ENCODE measurements around the gene MCM7. TPM values are rescaled to one million over a fixed set of nuclear protein-coding genes. Genes with fewer than 3 reads are reported as not detected.
"Not testable (repeated sequence)": the region's sequence is repeated elsewhere in the genome, so short reads cannot be mapped to it uniquely, and the experiment has no call there.

Gene MCM7
- total RNA-seq: 10 to 100 TPM; 31.8 to 67.3 (median 63.1) TPM

DNA sequence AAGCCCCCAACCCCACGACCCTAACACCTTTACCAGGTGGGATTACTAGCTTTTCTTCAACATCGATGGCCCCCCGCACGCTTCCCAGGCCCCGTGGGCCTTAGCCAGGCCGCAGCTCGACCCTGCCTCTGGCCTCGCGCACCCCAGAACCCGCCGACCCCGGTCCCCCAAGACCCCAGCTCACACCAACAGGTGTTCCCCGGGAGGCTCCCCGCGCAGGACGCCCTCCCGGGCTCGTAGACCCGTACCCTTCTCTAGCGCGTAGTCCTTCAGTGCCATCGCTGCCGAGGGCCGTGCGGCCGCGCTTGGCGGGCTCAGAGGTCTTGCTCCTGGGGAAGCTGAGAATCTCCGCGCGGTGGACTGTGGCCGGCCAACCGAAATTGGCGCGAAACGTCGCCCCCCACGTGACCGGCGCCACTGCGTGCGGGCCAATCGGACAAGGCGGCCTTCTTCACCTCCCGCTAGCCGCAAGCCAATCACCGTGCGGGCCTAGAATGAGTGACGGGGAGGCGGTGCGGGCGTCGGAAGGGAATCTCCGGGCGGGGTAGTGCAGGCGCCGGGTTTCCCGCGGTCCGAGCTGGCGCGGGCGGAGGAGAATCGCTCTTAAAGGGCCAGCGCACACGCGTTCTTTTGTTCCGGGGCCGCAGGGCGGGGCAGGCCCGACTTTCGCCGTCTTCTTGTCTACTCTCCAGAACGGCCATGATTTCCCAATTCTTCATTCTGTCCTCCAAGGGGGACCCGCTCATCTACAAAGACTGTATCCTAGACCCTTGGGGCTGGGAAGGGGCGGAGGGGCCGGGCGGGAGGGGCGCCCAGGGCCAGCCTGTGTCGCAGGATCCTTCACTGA lies at the start of gene MCM7, which contains the start of gene AP4M1:
TSS of gene MCM7 (minus strand) at position 382 of the 847 bp plus-strand sequence. CDS start at position 279, 103 bp downstream.
TSS of gene AP4M1 (plus strand) at position 628 of the 847 bp plus-strand sequence. CDS start at position 700, 72 bp downstream.
- Histone ChIP-seq H3K9me3 (no peaks in the 10 kb centered on the region), H3K27ac (peak within 1 kb of the TSS; percentile 91 to 99 (median 98)), H3K4me3 (peak within 1 kb of the TSS; percentile 51 to 94 (median 76)), H3K36me3 (peaks cover 22 to 67% (median 46%) of the 10 kb centered on the region in 3 donors), H3K27me3 (no peaks in the 10 kb centered on the region), H3K4me1 (peaks cover 12 to 40% (median 12%) of the 10 kb centered on the region in 3 donors)
- TF ChIP-seq, protein P1, sequence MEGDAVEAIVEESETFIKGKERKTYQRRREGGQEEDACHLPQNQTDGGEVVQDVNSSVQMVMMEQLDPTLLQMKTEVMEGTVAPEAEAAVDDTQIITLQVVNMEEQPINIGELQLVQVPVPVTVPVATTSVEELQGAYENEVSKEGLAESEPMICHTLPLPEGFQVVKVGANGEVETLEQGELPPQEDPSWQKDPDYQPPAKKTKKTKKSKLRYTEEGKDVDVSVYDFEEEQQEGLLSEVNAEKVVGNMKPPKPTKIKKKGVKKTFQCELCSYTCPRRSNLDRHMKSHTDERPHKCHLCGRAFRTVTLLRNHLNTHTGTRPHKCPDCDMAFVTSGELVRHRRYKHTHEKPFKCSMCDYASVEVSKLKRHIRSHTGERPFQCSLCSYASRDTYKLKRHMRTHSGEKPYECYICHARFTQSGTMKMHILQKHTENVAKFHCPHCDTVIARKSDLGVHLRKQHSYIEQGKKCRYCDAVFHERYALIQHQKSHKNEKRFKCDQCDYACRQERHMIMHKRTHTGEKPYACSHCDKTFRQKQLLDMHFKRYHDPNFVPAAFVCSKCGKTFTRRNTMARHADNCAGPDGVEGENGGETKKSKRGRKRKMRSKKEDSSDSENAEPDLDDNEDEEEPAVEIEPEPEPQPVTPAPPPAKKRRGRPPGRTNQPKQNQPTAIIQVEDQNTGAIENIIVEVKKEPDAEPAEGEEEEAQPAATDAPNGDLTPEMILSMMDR (IDR thresholded peaks at IDR 0.05): peak in 2 of 6 experiments; percentile 2 to 6
- peak in 1 of 4 donors; percentile 28 for TF ChIP-seq POLR2A (IDR thresholded peaks at IDR 0.05)
- intact Hi-C loops (cut with DNase I): no loop called here
- WGBS, 2 donors: 0 to 2% methylated on average over 4 to 18 of the region's 80 CpGs
- DNase-seq: peak; percentile 89

DNA sequence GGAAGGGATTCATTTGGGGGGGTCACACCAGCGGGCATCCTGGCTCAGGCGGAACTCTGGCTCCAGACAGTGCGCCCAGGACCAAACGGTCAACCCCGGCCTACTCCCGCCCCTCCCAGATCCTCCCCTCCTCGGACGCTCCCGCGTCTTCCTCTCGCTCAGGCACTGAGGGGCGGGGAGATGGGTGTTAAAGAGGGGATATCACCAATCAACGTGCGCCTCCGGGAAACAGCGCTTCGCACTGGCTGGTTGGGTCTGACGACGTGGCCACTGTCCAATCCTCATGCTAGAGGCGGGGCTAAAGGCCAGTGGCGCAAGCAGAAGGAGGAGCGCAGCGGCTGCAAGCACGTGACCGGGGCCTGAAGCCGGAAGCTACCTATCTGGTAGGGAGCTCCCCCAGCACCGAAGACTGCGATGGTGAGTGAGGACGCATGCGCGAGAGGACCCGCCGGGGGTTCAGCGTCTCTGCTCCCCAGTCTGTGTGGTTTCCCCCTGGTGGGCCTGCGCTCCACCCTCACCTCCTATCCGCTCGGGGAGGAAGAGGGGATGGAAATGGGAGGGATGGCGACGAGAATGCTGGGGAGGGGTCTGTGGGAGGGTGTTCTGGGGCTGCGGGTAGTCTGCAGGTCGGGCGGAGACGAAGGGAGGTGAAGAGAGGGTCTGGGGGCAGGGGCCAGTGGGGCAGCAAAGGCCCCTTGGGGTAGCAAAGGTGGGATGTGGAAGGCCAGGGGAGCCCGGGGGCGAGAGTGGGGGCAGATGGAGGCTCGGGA lies 47.5 kb upstream of the MCM7 start, which contains the start of gene LAMTOR4:
TSS of gene LAMTOR4 (plus strand) at position 360 of the 770 bp plus-strand sequence. CDS start at position 415, 55 bp downstream.
- peak in 3 of 4 donors; percentile 44 to 92 (median 79) for TF ChIP-seq POLR2A (IDR thresholded peaks at IDR 0.05)
- TF ChIP-seq, protein P1 (IDR thresholded peaks at IDR 0.05): no peak
- Histone ChIP-seq H3K36me3 (peaks cover 0 to 27% (median 0%) of the 10 kb centered on the region in 3 donors), H3K4me1 (peaks cover 6 to 52% (median 24%) of the 10 kb centered on the region in 3 donors), H3K27me3 (no peaks in the 10 kb centered on the region), H3K27ac (peak within 1 kb of the TSS; percentile 83 to 95 (median 91)), H3K9me3 (no peaks in the 10 kb centered on the region), H3K4me3 (peak within 1 kb of the TSS; percentile 73 to 87 (median 76))
- intact Hi-C loops (cut with DNase I): no loop called here
- WGBS, 2 donors: 0% methylated on average over 7 to 8 of the region's 46 CpGs
- peak; percentile 98 for DNase-seq

DNA sequence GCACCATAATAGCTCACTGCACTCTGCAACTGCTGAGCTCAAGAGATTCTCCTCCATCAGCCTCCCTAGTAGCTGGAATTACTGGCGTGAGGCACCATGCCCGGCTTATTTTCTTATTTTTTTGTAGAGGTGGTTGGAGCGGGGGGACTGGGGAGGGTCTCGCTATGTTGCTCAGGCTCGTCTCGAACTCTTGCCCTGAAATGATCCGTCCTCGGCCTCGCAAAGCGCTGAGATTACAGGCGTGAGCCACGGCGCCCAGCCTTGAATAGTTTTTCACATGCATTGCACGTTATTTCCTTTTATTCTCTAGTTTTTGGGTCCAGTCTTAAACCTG lies 47.0 kb upstream of the MCM7 start:
- Histone ChIP-seq H3K4me3 (peak overlapping the region; percentile 73 to 87 (median 76)), H3K27me3 (no peaks in the 10 kb centered on the region), H3K27ac (peak overlapping the region; percentile 80 to 95 (median 91)), H3K9me3 (no peaks in the 10 kb centered on the region), H3K36me3 (peaks cover 0 to 22% (median 0%) of the 10 kb centered on the region in 3 donors), H3K4me1 (peaks cover 6 to 46% (median 24%) of the 10 kb centered on the region in 3 donors)
- DNase-seq: no peak
- 3 to 11% methylated on average over 13 to 14 of the region's 14 CpGs for WGBS, 2 donors
- intact Hi-C loops (cut with DNase I): no loop called here
- no peak for TF ChIP-seq POLR2A (IDR thresholded peaks at IDR 0.05)
- TF ChIP-seq, protein P1 (IDR thresholded peaks at IDR 0.05): no peak

DNA sequence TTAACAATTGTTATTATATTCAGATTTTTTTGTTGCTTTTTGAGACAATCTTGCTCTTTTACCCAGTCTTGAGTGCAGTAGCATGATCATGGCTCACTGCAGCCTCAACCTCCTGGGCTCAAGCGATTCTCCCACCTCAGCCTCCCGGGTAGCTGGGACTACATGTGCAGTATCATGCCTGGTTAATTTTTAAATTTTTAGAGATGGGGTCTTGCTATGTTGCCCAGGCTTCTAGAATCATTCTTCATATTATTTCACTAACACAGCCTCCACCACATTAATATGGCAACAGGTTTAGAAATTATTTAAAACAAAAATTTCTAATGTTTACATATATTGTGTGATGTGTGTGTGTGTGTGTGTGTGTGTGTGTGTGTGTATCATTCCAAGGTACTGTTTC lies 46.1 kb upstream of the MCM7 start:
- no peaks in the 10 kb centered on the region for H3K9me3 ChIP-seq
- H3K4me1 ChIP-seq: peaks cover 6 to 38% (median 24%) of the 10 kb centered on the region in 3 donors
- H3K27ac ChIP-seq: no peak overlapping the region
- intact Hi-C loops (cut with DNase I): no loop called here
- H3K4me3 ChIP-seq: no peak overlapping the region
- no peak for DNase-seq
- WGBS, 2 donors: 93 to 97% methylated on average over 2 of the region's 2 CpGs
- H3K27me3 ChIP-seq: no peaks in the 10 kb centered on the region
- no peak for TF ChIP-seq POLR2A (IDR thresholded peaks at IDR 0.05)
- TF ChIP-seq, protein P1 (IDR thresholded peaks at IDR 0.05): no peak
- peaks cover 0 to 14% (median 0%) of the 10 kb centered on the region in 3 donors for H3K36me3 ChIP-seq

DNA sequence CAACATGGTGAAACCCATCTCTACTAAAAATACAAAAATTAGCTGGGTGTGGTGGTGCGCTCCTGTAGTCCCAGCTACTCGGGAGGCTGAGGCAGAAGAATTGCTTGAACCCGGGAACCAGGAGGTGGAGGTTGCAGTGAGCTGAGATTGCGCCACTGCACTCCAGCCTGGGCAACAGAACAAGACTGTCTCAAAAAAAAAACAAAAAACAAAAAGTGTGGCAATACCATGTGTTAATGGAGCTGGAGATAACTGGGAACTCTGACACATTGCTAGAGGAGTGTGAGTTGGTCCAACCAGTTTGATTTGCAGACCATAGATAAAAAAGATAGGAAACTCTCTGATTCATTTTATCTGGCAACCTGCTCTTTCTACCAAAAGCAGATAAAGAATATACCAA lies 45.2 kb upstream of the MCM7 start:
- H3K4me3 ChIP-seq; H3K9me3 ChIP-seq; H3K27me3 ChIP-seq; intact Hi-C loops (cut with DNase I); DNase-seq; H3K36me3 ChIP-seq; H3K27ac ChIP-seq: not testable (repeated sequence)
- peaks cover 6 to 29% (median 20%) of the 10 kb centered on the region in 3 donors for H3K4me1 ChIP-seq
- WGBS, 2 donors: 47 to 75% methylated on average over 4 of the region's 4 CpGs
